Measurements from ENCODE around the gene SIDT2. TPM values are rescaled to one million over a fixed set of nuclear protein-coding genes. Genes with fewer than 3 reads are reported as not detected.

The SIDT2 gene
- total and polyA plus RNA-seq, 2 of the 8 experiments (the other 6 are each of a cell fraction or from before 2014, with no cell fraction given): 18.5 to 21.1 TPM

DNA sequence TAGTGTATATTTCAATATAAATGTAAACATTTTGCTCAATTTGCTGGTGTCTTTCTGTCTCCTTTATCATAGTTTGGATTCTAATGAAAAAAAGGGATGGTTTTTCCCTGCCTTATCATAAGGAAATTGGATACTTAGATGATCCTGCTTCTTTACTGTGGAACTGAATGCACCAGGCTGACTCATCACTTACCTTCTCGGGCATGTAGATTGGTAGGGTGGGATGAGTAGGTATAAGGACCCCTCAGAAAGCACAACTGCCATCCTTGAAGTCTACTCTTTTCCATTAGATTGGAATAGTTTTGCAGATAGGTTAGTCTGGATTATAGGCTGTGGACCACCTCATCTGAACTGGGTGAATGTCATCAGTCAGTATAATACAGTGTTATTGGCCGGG, 7.5 kb upstream of the SIDT2 start (continued):
- TF ChIP-seq RNF2 (IDR thresholded peaks at IDR 0.05; ENCODE audit: borderline replicate concordance, low read depth, low read length, missing control alignments, poor library complexity, severe bottlenecking): no peak

Measured in H1 (cell line).